Measurements from ENCODE around the gene FOXP2.

DNA sequence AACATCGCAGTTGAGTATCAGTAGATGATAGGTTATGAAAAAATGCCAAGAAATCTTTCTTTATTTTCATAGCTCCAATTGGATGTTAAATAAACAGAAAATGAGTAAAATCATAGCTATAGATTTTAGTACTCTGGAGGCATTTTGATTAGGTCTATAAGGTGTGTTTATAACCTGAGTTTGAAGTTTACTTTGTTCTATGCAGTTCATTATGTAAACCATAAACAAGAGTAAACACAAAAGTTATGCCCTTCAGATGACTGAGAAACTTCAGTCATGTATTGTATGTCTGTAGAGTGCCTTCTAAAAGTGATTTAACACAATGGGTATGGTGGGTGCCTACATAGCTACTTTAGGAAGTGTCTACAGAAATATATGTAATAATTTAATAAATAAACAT is 13.6 kb downstream of the FOXP2 start:
- TF ChIP-seq, protein P1, sequence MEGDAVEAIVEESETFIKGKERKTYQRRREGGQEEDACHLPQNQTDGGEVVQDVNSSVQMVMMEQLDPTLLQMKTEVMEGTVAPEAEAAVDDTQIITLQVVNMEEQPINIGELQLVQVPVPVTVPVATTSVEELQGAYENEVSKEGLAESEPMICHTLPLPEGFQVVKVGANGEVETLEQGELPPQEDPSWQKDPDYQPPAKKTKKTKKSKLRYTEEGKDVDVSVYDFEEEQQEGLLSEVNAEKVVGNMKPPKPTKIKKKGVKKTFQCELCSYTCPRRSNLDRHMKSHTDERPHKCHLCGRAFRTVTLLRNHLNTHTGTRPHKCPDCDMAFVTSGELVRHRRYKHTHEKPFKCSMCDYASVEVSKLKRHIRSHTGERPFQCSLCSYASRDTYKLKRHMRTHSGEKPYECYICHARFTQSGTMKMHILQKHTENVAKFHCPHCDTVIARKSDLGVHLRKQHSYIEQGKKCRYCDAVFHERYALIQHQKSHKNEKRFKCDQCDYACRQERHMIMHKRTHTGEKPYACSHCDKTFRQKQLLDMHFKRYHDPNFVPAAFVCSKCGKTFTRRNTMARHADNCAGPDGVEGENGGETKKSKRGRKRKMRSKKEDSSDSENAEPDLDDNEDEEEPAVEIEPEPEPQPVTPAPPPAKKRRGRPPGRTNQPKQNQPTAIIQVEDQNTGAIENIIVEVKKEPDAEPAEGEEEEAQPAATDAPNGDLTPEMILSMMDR (conservative IDR thresholded peaks at IDR 0.05) = no peak
- no peak for TF ChIP-seq ZFX (IDR thresholded peaks at IDR 0.05)
